Measurements from ENCODE around the gene MEGF11.

GRCh38 chr15:65927545-65927944 lies 326.0 kb downstream of the MEGF11 start:
- TF ChIP-seq CTCF (IDR thresholded peaks at IDR 0.05; ENCODE audit: low read depth, low read length), result no peak
- no peak for TF ChIP-seq EZH2phosphoT487 (IDR thresholded peaks at IDR 0.05; ENCODE audit: low read depth)

Data from OCI-LY3 (cell line).